ENCODE results near the gene KLHL21. TPM values are rescaled to one million over a fixed set of nuclear protein-coding genes. Genes with fewer than 3 reads are reported as not detected.

Gene KLHL21
- total RNA-seq, 1 experiment from 2014 or later: 24.4 TPM

GRCh38 chr1:6628971-6629479 is 26.4 kb upstream of the KLHL21 start:
- no TSS peak for BruUV-seq (replicated peaks)
- Histone ChIP-seq H3F3A (ENCODE audit: insufficient read depth, low read depth) (peaks cover 8% of the 10 kb centered on the region), H3K4me3 (no peak overlapping the region), H3K4me2 (no peak overlapping the region), H3K9me2 (ENCODE audit: insufficient read depth) (no peaks in the 10 kb centered on the region), H3K9me3 (ENCODE audit: insufficient read depth, low read depth) (no peaks in the 10 kb centered on the region), H2AFZ (no peak overlapping the region), H4K20me1 (ENCODE audit: insufficient read depth) (0 out of 2 replicates have a peak, but pooled peaks cover 5% of the 10 kb centered on the region), H3K27ac (no peak overlapping the region), H3K36me3 (ENCODE audit: low read depth) (no peaks in the 10 kb centered on the region), H3K27me3 (ENCODE audit: insufficient read depth, low read depth) (no peaks in the 10 kb centered on the region), H3K79me2 (ENCODE audit: low read depth) (0 out of 2 replicates have a peak, but pooled peaks cover 14% of the 10 kb centered on the region), H3K4me1 (replicated peaks; ENCODE audit: insufficient read depth) (0 out of 2 replicates have a peak, but pooled peaks cover 8% of the 10 kb centered on the region)
- ChIA-PET POLR2A (ENCODE audit: unreplicated experiment) (no interaction called here), CTCF (no interaction called here)
- intact Hi-C loops (cut with micrococcal nuclease; ENCODE audit: unreplicated experiment): no loop called here
- DNase-seq: no peak
- TF ChIP-seq CTCF (conservative IDR thresholded peaks at IDR 0.05) (no peak), EZH2 (IDR thresholded peaks at IDR 0.05; ENCODE audit: low read depth) (no peak)

GRCh38 chr1:6627841-6628545 is 25.3 kb upstream of the KLHL21 start:
- DNase-seq: no peak
- POLR2A ChIA-PET (ENCODE audit: unreplicated experiment): no interaction called here
- H4K20me1 ChIP-seq (ENCODE audit: insufficient read depth): 0 out of 2 replicates have a peak, but pooled peaks cover 6% of the 10 kb centered on the region
- H3K9me2 ChIP-seq (ENCODE audit: insufficient read depth): no peaks in the 10 kb centered on the region
- intact Hi-C loops (cut with micrococcal nuclease; ENCODE audit: unreplicated experiment): no loop called here
- no peaks in the 10 kb centered on the region for H3K27me3 ChIP-seq (ENCODE audit: insufficient read depth, low read depth)
- H3K4me3 ChIP-seq: no peak overlapping the region
- H3K4me2 ChIP-seq: no peak overlapping the region
- H3K4me1 ChIP-seq (replicated peaks; ENCODE audit: insufficient read depth): 0 out of 2 replicates have a peak, but pooled peaks cover 8% of the 10 kb centered on the region
- CTCF ChIA-PET: no interaction called here
- TF ChIP-seq CTCF (conservative IDR thresholded peaks at IDR 0.05) (no peak), EZH2 (IDR thresholded peaks at IDR 0.05; ENCODE audit: low read depth) (no peak)
- no TSS peak for BruUV-seq (replicated peaks)
- 0 out of 2 replicates have a peak, but pooled peaks cover 14% of the 10 kb centered on the region for H3K79me2 ChIP-seq (ENCODE audit: low read depth)
- H2AFZ ChIP-seq: no peak overlapping the region
- no peaks in the 10 kb centered on the region for H3K36me3 ChIP-seq (ENCODE audit: low read depth)
- H3F3A ChIP-seq (ENCODE audit: insufficient read depth, low read depth): peaks cover 10% of the 10 kb centered on the region
- no peaks in the 10 kb centered on the region for H3K9me3 ChIP-seq (ENCODE audit: insufficient read depth, low read depth)
- no peak overlapping the region for H3K27ac ChIP-seq

GRCh38 chr1:6627031-6627430 is 24.4 kb upstream of the KLHL21 start:
- H3K4me1 ChIP-seq (replicated peaks; ENCODE audit: insufficient read depth): 0 out of 2 replicates have a peak, but pooled peaks cover 8% of the 10 kb centered on the region
- H3K27me3 ChIP-seq (ENCODE audit: insufficient read depth, low read depth): no peaks in the 10 kb centered on the region
- no peak for TF ChIP-seq EZH2 (IDR thresholded peaks at IDR 0.05; ENCODE audit: low read depth)
- no peak for TF ChIP-seq CTCF (conservative IDR thresholded peaks at IDR 0.05)
- no TSS peak for BruUV-seq (replicated peaks)
- H3K4me3 ChIP-seq: no peak overlapping the region
- H4K20me1 ChIP-seq (ENCODE audit: insufficient read depth): 0 out of 2 replicates have a peak, but pooled peaks cover 6% of the 10 kb centered on the region
- no peaks in the 10 kb centered on the region for H3K9me3 ChIP-seq (ENCODE audit: insufficient read depth, low read depth)
- DNase-seq: no peak
- no peak overlapping the region for H2AFZ ChIP-seq
- H3K27ac ChIP-seq: no peak overlapping the region
- peaks cover 10% of the 10 kb centered on the region for H3F3A ChIP-seq (ENCODE audit: insufficient read depth, low read depth)
- CTCF ChIA-PET: no interaction called here
- H3K36me3 ChIP-seq (ENCODE audit: low read depth): no peaks in the 10 kb centered on the region
- no peaks in the 10 kb centered on the region for H3K9me2 ChIP-seq (ENCODE audit: insufficient read depth)
- 0 out of 2 replicates have a peak, but pooled peaks cover 14% of the 10 kb centered on the region for H3K79me2 ChIP-seq (ENCODE audit: low read depth)
- intact Hi-C loops (cut with micrococcal nuclease; ENCODE audit: unreplicated experiment): no loop called here
- no peak overlapping the region for H3K4me2 ChIP-seq
- POLR2A ChIA-PET (ENCODE audit: unreplicated experiment): no interaction called here

All from PC-9 (cell line).